Non-pigmented ciliary epithelial cell (primary cell): ENCODE data around the gene RTKN.

Source experiments
- DNase-seq: peaks from one replicate; pipeline ENCODE4 v3.0.0-alpha.2; 2010; ENCODE audit warnings: low read depth

RTKN gene

DNA sequence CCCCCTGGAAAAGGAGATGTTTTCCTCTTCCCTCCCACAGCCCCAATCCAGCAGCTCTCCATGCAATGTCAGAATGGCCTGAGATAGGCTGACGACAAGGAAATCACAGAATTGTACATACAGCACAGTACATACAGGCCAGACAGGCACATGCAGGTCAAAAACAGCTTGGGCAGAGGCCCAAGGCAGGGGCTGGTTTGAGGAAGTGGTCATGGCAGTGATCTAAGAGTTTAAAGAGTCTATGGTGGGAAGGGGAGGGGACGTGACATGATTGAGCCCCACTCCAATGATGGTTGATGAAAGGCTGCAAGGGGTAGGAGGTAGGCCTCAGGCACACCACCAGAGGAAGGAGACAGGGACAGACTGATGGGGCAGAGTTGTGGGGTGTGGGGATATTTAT lies 65.9 kb downstream of the RTKN start:
- no peak for DNase-seq
